OCI-LY1 (cell line): ENCODE data around the gene TCF21.

Experiments
- H2AFZ ChIP-seq: fragments of 200-600 bp; sonication (generic), shearing (Covaris generic); 2 replicates; pipeline ENCODE4 v1.6.0; 2014; ENCODE audit warnings: antibody characterized with exemption, mild to moderate bottlenecking, low read length
- H3F3A ChIP-seq: fragments of 200-600 bp; sonication (generic), shearing (Covaris generic); 2 replicates; pipeline ENCODE4 v1.6.0; 2014; ENCODE audit warnings: mild to moderate bottlenecking, antibody characterized with exemption, low read length, moderate library complexity; ENCODE audit not compliant: insufficient read depth
- H3K27ac ChIP-seq: fragments of 200-600 bp; sonication (generic); 2 replicates; pipeline ENCODE4 v1.5.1; 2014; ENCODE audit warnings: low read length, mixed run types, mild to moderate bottlenecking, low read depth; ENCODE audit not compliant: poor library complexity, severe bottlenecking
- H3K27me3 ChIP-seq: fragments of 200-600 bp; sonication (generic); 2 replicates; pipeline ENCODE4 v1.6.0; 2014; ENCODE audit warnings: antibody characterized with exemption, mild to moderate bottlenecking, low read length, moderate library complexity; ENCODE audit not compliant: insufficient read depth
- H3K36me3 ChIP-seq: fragments of 200-600 bp; sonication (generic); 2 replicates; pipeline ENCODE4 v1.6.1; 2014; ENCODE audit warnings: mild to moderate bottlenecking, antibody characterized with exemption, low read length, moderate library complexity, mixed read lengths; ENCODE audit not compliant: insufficient read depth
- H3K4me1 ChIP-seq: fragments of 200-600 bp; sonication (generic); 2 replicates; pipeline ENCODE4 v1.5.1; 2014; ENCODE audit warnings: mild to moderate bottlenecking, low read length, moderate library complexity; ENCODE audit not compliant: insufficient read depth, severe bottlenecking
- H3K4me2 ChIP-seq: fragments of 200-600 bp; sonication (generic), shearing (Covaris generic); 2 replicates; pipeline ENCODE4 v1.6.1; 2014; ENCODE audit warnings: low read length
- H3K4me3 ChIP-seq: fragments of 200-600 bp; sonication (generic); 2 replicates; pipeline ENCODE4 v1.5.1; 2014; ENCODE audit warnings: low read length, low read depth, mild to moderate bottlenecking, mixed read lengths; ENCODE audit not compliant: poor library complexity, severe bottlenecking
- H3K79me2 ChIP-seq: fragments of 200-600 bp; shearing (Covaris generic); 2 replicates; pipeline ENCODE4 v1.6.1; 2016; ENCODE audit warnings: mixed run types, low read length, mixed read lengths; ENCODE audit not compliant: insufficient read depth
- H3K9ac ChIP-seq: fragments of 200-600 bp; sonication (generic), shearing (Covaris generic); 2 replicates; pipeline ENCODE4 v1.6.1; 2014; ENCODE audit warnings: mild to moderate bottlenecking, low read length, mixed read lengths
- H3K9me2 ChIP-seq: fragments of 200-600 bp; sonication (generic), shearing (Covaris generic); 2 replicates; pipeline ENCODE4 v1.6.1; 2014; ENCODE audit warnings: low read depth, mild to moderate bottlenecking, low read length, mixed read lengths
- H3K9me3 ChIP-seq: fragments of 200-600 bp; shearing (Covaris generic); 2 replicates; pipeline ENCODE4 v1.6.1; 2014; ENCODE audit warnings: low read length, mixed read lengths
- H4K20me1 ChIP-seq: fragments of 200-600 bp; sonication (generic), shearing (Covaris generic); 2 replicates; pipeline ENCODE4 v1.6.0; 2016; ENCODE audit warnings: mild to moderate bottlenecking, low read length; ENCODE audit not compliant: insufficient read depth
- CTCF ChIP-seq: fragments of 200-600 bp; sonication (generic), shearing (Covaris generic); IDR thresholded peaks from 2 replicates; pipeline ENCODE4 v1.5.1; 2017; ENCODE audit warnings: mild to moderate bottlenecking, antibody characterized with exemption, low read length, moderate library complexity, mixed read lengths
- EZH2 ChIP-seq: fragments of 200-600 bp; sonication (generic), shearing (Covaris generic); IDR thresholded peaks from 2 replicates; pipeline ENCODE4 v1.8.0; 2017; ENCODE audit warnings: borderline replicate concordance, mixed run types, mild to moderate bottlenecking, antibody characterized with exemption, low read length, moderate library complexity, mixed read lengths

TCF21 gene

DNA sequence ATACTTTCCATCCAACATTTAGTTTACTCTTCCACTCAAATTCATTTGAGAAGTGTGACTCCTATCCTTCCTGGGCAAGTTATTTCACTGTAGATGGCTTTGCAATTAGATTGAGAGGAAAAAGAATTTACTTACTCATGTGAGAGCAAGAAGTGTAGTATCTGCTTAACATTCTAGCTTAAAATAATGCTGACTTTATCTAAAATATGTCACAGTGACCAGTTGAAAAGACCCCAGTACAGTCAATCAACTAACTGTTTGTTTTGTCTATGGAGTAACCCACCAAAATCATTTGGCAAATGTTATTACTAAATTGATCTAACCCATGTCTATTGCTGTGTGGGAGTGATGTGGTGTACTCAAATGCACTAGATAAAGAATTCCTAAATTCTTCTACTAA lies 8.9 kb upstream of the TCF21 start:
- no peaks in the 10 kb centered on the region for H3K36me3 ChIP-seq
- no peaks in the 10 kb centered on the region for H4K20me1 ChIP-seq
- H3K9ac ChIP-seq: no peak overlapping the region
- no peaks in the 10 kb centered on the region for H3K9me2 ChIP-seq
- H3K27me3 ChIP-seq: no peaks in the 10 kb centered on the region
- H3K4me1 ChIP-seq: no peaks in the 10 kb centered on the region
- no peaks in the 10 kb centered on the region for H3K9me3 ChIP-seq
- no peak for TF ChIP-seq CTCF
- no peak for TF ChIP-seq EZH2
- H3K4me3 ChIP-seq: no peak overlapping the region
- no peaks in the 10 kb centered on the region for H3F3A ChIP-seq
- no peaks in the 10 kb centered on the region for H3K79me2 ChIP-seq
- no peak overlapping the region for H3K27ac ChIP-seq
- no peak overlapping the region for H2AFZ ChIP-seq
- H3K4me2 ChIP-seq: no peak overlapping the region

- Histone ChIP-seq H3K9me2 (no peaks in the 10 kb centered on the region), H3K79me2 (no peaks in the 10 kb centered on the region), H4K20me1 (no peaks in the 10 kb centered on the region), H2AFZ (no peak overlapping the region), H3K4me1 (no peaks in the 10 kb centered on the region), H3F3A (no peaks in the 10 kb centered on the region), H3K9ac (no peak overlapping the region), H3K36me3 (no peaks in the 10 kb centered on the region), H3K27me3 (no peaks in the 10 kb centered on the region), H3K4me3 (no peak overlapping the region), H3K4me2 (no peak overlapping the region), H3K9me3 (no peaks in the 10 kb centered on the region), H3K27ac (no peak overlapping the region)
- TF ChIP-seq CTCF (no peak), EZH2 (no peak)
These were observed 8.0 kb upstream of the TCF21 start for GRCh38 chr6:133880896-133881295.

DNA sequence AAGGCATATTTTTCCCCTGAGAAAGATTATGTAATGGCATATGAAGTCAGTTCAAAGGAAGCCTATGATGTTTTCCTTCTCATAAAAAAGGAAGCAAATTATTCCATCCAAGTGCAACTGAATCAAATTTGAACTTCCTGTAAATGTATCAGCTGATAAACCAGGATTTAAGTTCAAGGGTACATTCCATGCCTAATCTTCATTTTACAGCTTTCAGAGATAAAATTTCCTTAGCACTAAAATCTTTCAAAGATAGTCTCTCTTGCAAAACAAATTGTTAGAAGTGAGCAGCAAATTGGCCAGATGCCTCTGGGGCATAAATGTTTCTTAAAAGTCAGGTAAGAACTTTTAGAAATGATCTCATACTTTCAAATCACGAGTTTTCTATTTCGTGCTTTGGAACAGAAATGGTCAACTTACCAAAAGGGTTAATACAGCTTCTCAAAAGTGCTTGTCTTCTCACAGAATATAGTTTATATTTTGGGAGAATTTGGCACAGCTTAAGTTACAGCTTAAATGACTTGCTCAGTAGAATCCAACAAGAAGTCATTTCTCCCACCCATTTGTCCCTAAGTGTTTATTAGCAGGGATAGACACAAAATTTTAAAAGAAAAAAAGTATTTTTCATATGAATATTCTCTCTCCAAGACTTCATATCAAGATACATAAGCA lies 2.7 kb upstream of the TCF21 start:
- TF ChIP-seq EZH2 (no peak), CTCF (no peak)
- no peaks in the 10 kb centered on the region for H4K20me1 ChIP-seq
- H3K79me2 ChIP-seq: no peaks in the 10 kb centered on the region
- no peak overlapping the region for H3K4me2 ChIP-seq
- no peak overlapping the region for H3K9ac ChIP-seq
- H3K9me3 ChIP-seq: no peaks in the 10 kb centered on the region
- H3K27ac ChIP-seq: no peak overlapping the region
- H3K36me3 ChIP-seq: no peaks in the 10 kb centered on the region
- H3K27me3 ChIP-seq: no peaks in the 10 kb centered on the region
- H3K4me1 ChIP-seq: no peaks in the 10 kb centered on the region
- no peaks in the 10 kb centered on the region for H3K9me2 ChIP-seq
- H3K4me3 ChIP-seq: no peak overlapping the region
- H2AFZ ChIP-seq: no peak overlapping the region
- no peaks in the 10 kb centered on the region for H3F3A ChIP-seq
